NCI-H2196 (cell line): Measurements from ENCODE around the gene LTBP2.

ENCODE experiments used
- DNase-seq: peaks from one replicate; lab custom pipeline; 2025; ENCODE audit not compliant: unreplicated experiment; lab: John Stamatoyannopoulos, UW

The LTBP2 gene

GRCh38 chr14:74510959-74511409 lies 101.1 kb downstream of the LTBP2 start:
- DNase-seq = no peak

- DNase-seq = no peak
Observed at GRCh38 chr14:74510223-74510931, 101.7 kb downstream of the LTBP2 start.

- DNase-seq = no peak
Observed at GRCh38 chr14:74509587-74510222, 102.3 kb downstream of the LTBP2 start.

- DNase-seq = no peak
Observed at GRCh38 chr14:74508844-74509428, 103.1 kb downstream of the LTBP2 start.

- DNase-seq = no peak
Observed at GRCh38 chr14:74508292-74508731, 103.7 kb downstream of the LTBP2 start.

GRCh38 chr14:74507840-74508239 lies 104.2 kb downstream of the LTBP2 start:
- DNase-seq = no peak

- DNase-seq = no peak
Observed at GRCh38 chr14:74507085-74507484, 105.0 kb downstream of the LTBP2 start.

- no peak for DNase-seq
Observed at GRCh38 chr14:74506411-74506851, 105.6 kb downstream of the LTBP2 start.

- DNase-seq = no peak
Observed at GRCh38 chr14:74505831-74506230, 106.2 kb downstream of the LTBP2 start.

GRCh38 chr14:74504874-74505720 lies 106.9 kb downstream of the LTBP2 start:
- DNase-seq = no peak

GRCh38 chr14:74504412-74504811 lies 107.6 kb downstream of the LTBP2 start:
- no peak for DNase-seq

GRCh38 chr14:74503938-74504335 lies 108.1 kb downstream of the LTBP2 start:
- DNase-seq = no peak

- no peak for DNase-seq
Observed at GRCh38 chr14:74503291-74503937, 108.6 kb downstream of the LTBP2 start.

- peak; percentile 17 for DNase-seq
Observed at GRCh38 chr14:74502236-74503019, 109.6 kb downstream of the LTBP2 start.

- no peak for DNase-seq
Observed at GRCh38 chr14:74501691-74502090, 110.3 kb downstream of the LTBP2 start.

- DNase-seq = peak; percentile 71
Observed at GRCh38 chr14:74501135-74501614, 110.9 kb downstream of the LTBP2 start.

GRCh38 chr14:74500417-74501134 lies 111.5 kb downstream of the LTBP2 start:
- DNase-seq = no peak

- DNase-seq = peak; percentile 25
Observed at GRCh38 chr14:74495356-74495755, 116.7 kb downstream of the LTBP2 start.
